Measurements from ENCODE around the gene CHRNG.

The CHRNG gene

GRCh38 chr2:232541195-232541960, 1.9 kb downstream of the CHRNG start:
- H3K27ac ChIP-seq: no peak overlapping the region
- H3K9me3 ChIP-seq (ENCODE audit: severe bottlenecking): no peaks in the 10 kb centered on the region
- no peak overlapping the region for H3K4me3 ChIP-seq (ENCODE audit: low read depth, low read length)
- no peak for TF ChIP-seq CTCF (IDR thresholded peaks at IDR 0.05; ENCODE audit: low read depth, low read length)
- H3K36me3 ChIP-seq: peaks cover under 1% of the 10 kb centered on the region; the same call in 1 of the 2 replicates
- no peak for DNase-seq
- no peaks in the 10 kb centered on the region for H3K27me3 ChIP-seq (ENCODE audit: insufficient read depth, low read depth, severe bottlenecking)

GRCh38 chr2:232541961-232542714, 2.6 kb downstream of the CHRNG start:
- no peak overlapping the region for H3K27ac ChIP-seq
- TF ChIP-seq CTCF (IDR thresholded peaks at IDR 0.05; ENCODE audit: low read depth, low read length): no peak

GRCh38 chr2:232542715-232543467, 3.4 kb downstream of the CHRNG start:
- H3K27ac ChIP-seq: no peak overlapping the region

More at GRCh38 chr2:232541961-232542714, 2.6 kb downstream of the CHRNG start:
- H3K9me3 ChIP-seq (ENCODE audit: severe bottlenecking): no peaks in the 10 kb centered on the region
- H3K4me3 ChIP-seq (ENCODE audit: low read depth, low read length): no peak overlapping the region
- no peaks in the 10 kb centered on the region for H3K27me3 ChIP-seq (ENCODE audit: insufficient read depth, low read depth, severe bottlenecking)
- H3K36me3 ChIP-seq: peaks cover 8% of the 10 kb centered on the region; the same call in 1 of the 2 replicates
- no peak for DNase-seq

GRCh38 chr2:232543491-232543890, 4.0 kb downstream of the CHRNG start:
- DNase-seq: no peak
- H3K36me3 ChIP-seq: peaks cover 18% of the 10 kb centered on the region
- TF ChIP-seq CTCF (IDR thresholded peaks at IDR 0.05; ENCODE audit: low read depth, low read length): no peak

More at GRCh38 chr2:232542715-232543467, 3.4 kb downstream of the CHRNG start:
- Histone ChIP-seq H3K27me3 (ENCODE audit: insufficient read depth, low read depth, severe bottlenecking) (no peaks in the 10 kb centered on the region), H3K36me3 (peaks cover 14% of the 10 kb centered on the region), H3K9me3 (ENCODE audit: severe bottlenecking) (no peaks in the 10 kb centered on the region), H3K4me3 (ENCODE audit: low read depth, low read length) (no peak overlapping the region)
- TF ChIP-seq CTCF (IDR thresholded peaks at IDR 0.05; ENCODE audit: low read depth, low read length): no peak
- DNase-seq: no peak

GRCh38 chr2:232543928-232544631, 4.6 kb downstream of the CHRNG start:
- H3K4me3 ChIP-seq (ENCODE audit: low read depth, low read length): no peak overlapping the region
- peaks cover under 1% of the 10 kb centered on the region for H3K9me3 ChIP-seq (ENCODE audit: severe bottlenecking)
- no peaks in the 10 kb centered on the region for H3K27me3 ChIP-seq (ENCODE audit: insufficient read depth, low read depth, severe bottlenecking)
- TF ChIP-seq CTCF (IDR thresholded peaks at IDR 0.05; ENCODE audit: low read depth, low read length): no peak
- H3K36me3 ChIP-seq: peaks cover 22% of the 10 kb centered on the region
- no peak for DNase-seq
- H3K27ac ChIP-seq: no peak overlapping the region

More at GRCh38 chr2:232543491-232543890, 4.0 kb downstream of the CHRNG start:
- Histone ChIP-seq H3K9me3 (ENCODE audit: severe bottlenecking) (no peaks in the 10 kb centered on the region), H3K27me3 (ENCODE audit: insufficient read depth, low read depth, severe bottlenecking) (no peaks in the 10 kb centered on the region), H3K27ac (no peak overlapping the region), H3K4me3 (ENCODE audit: low read depth, low read length) (no peak overlapping the region)

Data from WERI-Rb-1 (cell line).